ENCODE data around the gene SDSL.

SDSL gene

DNA sequence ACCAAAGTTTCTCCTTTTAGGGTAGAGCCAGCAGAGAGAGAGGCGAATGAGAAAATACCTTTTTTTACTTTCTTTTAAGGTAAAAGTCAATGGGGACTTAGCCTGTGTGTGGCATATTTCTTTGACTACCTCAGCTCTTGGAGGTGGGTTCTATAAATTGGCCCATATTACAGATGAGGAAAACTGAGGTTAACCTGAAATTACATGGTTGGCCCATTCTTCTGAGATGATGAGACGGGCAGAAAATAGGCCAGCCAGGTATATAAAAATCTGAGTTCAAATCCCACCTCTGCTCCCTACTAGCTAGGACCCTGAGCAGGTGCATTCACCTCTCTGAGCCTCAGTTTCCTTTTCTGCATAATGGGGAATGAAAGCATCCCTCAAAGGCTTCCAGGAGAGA lies 27.1 kb downstream of the SDSL start:
- no peak for DNase-seq (ENCODE audit: low read depth)

DNA sequence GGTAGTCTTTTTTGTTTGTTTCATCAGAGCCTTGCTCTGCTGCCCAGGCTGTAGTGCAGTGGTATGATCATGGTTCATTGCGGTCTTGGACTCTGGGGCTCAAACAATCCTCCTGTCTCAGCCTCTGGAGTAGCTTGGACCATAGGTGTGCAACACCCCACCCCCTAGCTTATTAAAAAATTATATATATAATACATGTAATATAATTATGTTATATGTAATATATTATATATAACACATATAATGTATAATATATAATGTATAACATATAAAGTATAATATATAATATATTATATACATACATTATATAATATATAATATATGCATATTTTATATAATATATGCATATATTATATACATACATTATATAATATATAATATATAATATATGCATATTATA lies 27.7 kb downstream of the SDSL start:
- DNase-seq (ENCODE audit: low read depth) = no peak

DNA sequence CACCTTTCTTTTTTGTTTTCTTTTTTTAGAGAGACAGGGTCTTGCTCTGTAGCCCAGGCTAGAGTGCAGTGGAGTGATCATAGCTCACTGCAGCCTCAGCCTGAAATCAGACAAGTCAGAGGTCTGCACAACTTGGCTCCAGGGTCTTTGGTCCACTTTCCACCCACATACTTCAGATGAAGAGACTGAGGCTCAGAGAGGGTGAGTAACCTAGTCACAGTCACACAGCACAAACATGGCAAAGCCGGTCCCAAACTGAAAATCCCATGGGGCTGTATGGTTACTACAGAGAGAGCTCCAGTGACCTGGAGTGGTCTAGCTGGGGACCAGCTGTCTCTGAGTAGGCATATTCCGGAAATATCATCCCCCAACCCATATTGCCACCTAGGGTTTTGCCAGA lies 30.3 kb downstream of the SDSL start:
- no peak for DNase-seq (ENCODE audit: low read depth)

DNA sequence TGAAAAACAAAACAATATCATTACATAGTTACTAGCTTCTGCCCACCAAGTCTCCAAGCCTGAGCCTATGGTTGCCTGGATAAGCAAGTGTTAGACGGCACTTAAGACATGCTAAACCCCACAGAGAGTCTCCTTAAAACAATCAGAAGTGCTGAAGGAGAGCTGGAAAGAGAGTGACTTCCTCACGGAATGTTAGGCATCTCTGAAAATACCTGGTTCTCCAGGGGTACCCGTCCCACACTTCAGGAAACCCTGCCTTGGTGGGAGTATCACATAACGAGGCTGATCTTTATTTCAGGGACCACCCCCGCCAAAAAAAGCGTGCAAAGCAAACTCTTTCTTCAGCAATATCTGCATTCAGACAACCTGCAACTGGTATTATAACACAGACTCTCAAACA lies 31.1 kb downstream of the SDSL start:
- DNase-seq (ENCODE audit: low read depth) = no peak

DNA sequence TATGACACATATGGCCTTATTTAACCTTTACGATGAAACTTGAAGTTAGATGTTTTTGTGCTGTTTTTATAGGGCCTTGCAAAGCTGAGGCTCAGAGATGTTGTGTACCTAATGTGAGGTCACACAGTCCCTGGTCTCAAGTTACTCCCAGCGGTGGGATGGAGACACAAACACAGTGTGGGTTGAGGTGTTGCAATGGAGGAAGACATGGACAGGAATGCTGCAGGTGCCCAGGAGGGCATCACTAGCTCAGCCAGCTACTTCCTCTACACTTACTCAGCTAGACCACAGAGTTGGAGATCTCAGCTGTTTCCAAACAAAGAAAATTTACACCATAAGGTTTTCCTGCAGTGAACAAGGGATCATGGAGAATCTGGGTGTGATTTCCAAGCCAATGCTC lies 34.0 kb downstream of the SDSL start:
- no peak for DNase-seq (ENCODE audit: low read depth)

DNA sequence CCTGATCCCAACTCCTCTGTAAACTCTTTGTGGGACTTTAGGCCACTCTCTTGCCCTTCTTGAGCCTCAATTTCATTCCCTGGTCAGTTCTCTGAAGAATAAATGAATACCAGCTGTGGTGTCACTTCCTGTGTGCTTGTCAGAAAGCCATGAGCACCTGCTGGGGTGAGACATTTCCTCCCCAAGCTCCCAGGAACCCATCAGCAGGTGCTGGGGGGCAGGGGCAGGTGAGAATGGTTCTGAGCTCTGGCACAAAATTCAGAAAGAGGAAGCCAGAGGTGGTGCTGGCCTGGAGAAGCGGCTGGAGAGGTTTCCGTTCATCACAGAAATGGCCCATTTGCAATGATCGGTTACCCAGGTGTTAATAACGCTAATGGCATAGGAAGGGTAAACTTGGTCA lies 34.6 kb downstream of the SDSL start:
- no peak for DNase-seq (ENCODE audit: low read depth)

DNA sequence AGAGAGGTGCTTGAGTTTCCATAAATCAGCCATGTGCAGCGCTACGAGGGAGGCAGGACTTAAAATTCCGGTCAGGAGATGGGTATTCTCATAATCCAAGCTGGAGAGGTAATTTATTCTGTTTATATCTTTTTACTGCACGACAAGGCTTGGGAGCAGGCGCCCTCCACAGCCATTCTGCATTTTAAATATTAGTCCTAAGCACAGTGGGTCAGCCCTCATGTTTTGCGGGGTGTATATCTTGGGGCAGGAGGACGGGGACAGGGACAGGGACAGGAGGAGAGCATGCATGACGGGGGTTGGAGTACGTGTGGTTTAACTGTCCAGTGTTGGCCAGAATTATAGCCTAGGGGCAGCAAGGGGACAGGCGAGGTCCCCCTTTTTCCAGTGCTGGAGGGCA lies 35.0 kb downstream of the SDSL start:
- DNase-seq (ENCODE audit: low read depth) = no peak

DNA sequence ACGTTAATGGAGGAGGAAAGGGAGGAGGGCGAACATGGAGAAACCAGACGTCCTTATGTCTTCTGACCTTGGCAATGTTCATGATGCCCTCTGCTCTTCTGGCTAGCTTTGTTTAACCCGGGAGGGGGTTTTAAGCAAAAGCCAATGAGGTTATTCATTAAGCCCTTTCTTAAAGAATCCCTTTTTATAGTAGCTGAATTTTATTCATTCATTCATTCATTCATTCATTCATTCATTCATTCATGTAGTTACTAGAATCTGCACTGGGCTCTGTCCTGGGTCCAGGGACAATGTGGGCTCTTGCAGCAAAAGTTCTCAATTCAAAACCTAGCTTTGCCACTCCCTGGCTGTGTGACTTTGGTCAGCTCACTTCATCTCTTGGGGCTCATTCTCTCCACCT lies 35.5 kb downstream of the SDSL start:
- no peak for DNase-seq (ENCODE audit: low read depth)

DNA sequence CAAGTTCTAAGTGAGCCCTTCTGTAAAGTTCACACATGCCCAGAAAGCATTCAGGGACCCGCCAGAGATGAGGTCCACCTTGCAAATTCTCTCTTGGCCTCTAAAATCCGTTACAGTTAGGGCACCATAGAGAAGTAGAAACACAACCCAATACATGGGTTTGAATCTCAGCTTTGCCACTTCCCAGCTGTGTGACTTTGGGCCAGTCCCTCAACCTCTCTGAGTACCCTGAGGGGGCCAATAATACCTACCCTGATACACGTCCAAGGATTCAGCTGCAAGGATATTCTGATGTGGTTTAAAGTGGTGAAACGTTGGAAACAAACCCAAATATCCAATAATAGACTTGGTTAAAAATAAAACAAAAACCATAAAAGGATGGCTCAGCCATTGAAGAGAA lies 37.8 kb downstream of the SDSL start:
- no peak for DNase-seq (ENCODE audit: low read depth)

DNA sequence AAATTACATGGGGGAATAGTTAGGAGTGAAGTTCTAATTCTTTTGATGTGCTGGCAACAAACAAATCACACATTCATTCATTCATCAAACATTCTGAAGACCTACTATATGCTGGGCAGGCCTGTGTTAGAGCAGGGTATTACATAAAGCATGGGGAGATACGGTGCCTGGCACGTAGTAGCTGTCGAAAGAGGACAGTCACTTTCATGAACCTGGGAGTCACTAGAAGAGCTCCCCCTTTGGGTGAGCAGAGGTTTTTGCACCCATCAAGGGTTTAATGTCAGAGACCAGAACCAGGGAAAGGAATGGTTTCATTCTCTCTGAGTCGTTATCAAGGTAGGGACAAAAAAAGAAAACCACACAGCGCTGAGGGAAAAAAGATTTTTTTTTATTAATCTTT lies 39.5 kb downstream of the SDSL start:
- no peak for DNase-seq (ENCODE audit: low read depth)

DNA sequence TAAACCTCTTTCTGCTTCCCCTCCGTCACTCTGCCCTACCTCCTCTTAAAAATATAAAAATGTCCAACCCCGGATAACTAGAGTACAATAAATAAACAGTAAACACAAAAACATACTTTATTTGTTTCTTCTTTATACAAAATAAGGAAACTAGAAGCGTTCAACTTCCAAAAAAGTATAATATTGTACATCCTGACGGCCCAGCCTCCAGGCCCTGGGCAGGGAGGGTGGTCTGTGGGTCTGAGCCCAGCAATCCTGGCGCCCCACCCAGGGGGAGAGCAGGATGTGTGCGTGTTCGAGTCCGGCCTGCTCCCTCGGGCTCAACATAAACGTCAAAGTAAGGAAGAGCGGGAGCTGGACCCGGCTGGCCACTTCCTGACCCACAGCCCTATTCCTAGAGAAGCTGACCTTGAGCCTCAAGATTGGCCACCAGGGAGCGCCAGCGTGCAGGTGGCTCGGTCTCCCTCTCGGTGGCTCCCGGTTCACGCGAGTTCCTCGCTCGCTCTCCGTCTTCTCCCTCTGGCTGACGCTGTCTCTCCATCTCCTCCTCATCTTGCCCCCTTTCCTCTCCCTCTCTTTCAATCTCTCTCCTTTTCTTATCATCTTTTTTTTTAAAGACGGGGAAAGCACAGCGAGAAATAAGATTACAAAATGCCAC lies 40.1 kb downstream of the SDSL start:
- peak; percentile 43 for DNase-seq (ENCODE audit: low read depth)

DNA sequence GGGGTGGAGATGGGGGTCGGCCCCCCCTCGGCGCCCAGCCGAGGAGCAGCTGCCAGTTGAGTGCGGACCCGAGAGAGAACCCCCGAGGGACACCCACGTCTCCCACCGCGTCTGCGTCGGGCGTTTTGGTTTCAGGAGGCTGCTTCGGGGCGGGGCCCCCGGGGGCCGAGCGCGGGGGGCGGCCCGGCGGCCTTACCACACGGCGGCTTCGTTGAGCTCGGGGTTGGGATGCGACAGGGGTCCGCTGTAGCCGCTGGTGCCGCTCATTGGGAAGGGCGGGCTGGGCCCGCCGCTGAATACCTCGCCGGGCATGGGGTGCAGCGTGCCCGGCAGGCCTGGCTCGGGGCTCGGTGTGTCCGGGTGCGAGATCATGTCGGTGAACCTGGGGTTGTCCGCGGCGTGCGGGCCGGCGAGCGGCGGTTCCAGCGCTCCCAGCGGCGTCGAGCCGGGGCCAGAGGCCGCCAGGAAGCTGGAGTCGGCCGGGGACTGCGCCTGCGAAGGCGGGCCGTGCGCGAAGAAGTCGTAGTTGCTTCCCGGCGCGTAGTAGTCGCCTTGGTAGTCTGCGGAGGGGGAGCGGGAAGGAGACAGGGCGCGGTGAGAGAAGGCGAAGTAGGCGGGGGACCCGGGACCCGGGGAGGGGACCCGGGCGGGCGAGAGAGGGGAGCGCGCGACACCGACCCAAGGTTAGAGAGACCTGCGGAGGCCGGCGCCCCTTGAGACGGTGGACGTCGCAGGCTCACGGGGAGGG lies 41.0 kb downstream of the SDSL start:
- DNase-seq (ENCODE audit: low read depth) = no peak

DNA sequence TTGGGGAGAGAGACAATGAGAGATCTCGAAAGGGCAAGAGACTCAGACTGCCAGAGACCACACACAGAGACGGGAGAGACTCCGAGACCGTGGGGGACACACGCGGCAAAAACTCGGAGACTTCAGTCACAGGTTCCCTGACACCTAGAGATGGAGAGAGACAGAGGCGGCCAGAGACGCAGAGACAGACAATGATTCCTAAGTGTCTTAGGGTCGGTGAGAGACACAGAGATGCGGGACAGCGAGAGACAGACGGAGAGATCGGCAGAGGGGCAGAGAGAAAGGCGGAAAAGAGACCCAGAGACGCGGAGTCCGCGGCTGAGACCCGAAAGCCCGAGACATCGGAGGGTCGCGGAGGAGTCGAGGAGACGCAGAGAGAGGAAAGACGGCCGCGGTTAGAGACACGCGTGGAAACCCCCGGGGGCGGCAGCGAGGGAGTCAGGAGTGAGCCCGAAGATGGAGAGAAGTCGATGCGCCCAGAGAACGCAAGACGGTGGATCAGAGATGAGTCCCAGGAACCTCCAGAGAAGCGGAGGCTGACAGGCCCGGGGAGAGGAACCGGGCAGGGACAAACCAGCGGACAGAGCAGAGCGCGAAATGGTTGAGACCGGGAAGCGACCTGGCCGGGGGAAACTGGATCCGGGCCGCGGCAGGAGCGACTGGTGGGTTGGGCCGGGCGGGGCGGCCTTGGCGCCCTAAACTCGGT lies 41.7 kb downstream of the SDSL start:
- no peak for DNase-seq (ENCODE audit: low read depth)

DNA sequence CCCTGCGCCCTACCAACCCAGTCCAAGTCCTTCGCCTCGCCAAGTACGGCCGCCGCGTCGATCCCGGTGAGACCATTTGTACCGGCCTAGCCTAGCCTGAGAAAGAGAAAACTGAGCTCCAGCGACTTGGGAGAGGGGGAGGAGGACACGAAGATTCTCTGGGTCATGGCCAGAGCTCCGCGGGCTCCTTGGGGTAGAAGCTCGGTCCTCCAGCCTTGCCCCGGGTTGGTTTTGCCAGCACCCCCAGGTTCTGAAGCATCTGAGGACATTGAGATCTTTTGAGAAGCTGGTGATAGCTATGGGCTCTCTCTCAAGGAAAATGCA lies 42.2 kb downstream of the SDSL start:
- no peak for DNase-seq (ENCODE audit: low read depth)

DNA sequence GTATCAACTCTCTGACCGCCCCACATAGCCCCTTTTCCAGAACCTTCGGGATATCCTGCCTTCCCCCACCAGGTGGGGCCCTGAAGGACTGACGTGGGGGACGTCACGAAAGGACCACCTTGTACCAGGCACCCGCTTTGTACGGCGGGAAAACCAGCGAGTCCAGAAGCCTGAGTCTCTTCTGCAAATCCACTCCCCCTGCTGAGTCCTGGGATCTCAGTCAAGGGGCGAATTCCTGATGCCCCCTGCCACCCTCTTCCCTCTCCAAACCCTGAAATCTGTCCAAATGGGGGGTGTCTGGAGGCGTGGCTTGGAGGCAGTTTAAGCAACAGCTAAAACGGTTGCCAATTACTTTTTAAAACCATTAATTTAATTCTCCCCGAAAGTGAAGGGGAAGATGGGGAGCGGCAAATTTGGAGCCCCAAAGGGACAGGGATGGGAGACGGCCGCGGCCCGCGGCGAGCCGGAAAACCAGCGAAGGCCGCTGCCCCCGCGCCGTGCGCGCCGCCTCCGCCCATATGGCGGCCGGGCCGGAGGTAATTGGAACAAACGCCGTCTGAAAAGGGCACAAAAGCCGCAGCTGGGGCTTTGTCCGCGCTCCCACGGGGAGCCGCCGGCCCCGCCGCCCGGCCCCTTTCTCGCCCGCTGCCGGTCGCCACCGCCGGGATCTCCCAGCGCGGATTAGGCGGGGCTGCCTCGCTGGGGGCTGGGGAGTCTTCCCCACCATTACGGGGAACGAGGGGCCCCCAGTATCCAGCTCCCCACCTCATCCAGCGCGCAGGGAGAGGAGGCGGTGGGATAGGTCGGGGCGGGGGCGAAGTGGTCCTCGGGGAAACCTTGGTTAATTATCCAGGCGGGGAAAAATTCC lies 42.9 kb downstream of the SDSL start:
- DNase-seq (ENCODE audit: low read depth) = no peak

DNA sequence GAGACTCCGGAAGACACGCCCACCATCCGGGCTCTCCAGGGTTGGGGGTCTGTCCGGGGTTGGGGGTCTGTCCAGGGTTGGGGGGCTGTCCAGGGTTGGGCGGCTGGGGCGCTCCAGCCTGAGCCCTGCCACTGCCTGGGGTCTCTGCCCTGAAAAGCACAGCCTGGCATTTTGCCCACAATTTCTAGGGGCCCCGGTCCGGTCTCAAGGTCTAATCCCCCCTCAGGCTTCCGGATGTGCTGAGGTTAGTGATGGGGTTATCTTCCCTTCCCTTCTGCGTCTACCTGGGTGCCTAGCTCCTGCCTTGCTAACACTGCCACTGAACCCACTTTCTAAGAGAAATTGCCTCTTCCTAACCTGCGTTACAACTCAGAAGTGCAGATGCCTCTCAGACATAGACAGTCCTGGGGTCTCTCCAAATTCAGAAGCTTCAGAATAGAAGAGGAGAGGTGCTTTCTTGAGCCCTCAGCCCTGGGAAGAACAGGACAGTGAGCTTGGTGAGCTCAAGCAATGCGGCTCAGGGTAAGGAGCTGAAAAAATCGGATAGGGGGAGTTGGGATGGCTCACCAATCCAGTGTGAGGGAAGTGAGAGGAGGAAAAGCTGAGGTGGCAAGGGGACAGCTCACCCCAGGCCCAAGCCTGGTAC lies 43.8 kb downstream of the SDSL start:
- DNase-seq (ENCODE audit: low read depth) = no peak

DNA sequence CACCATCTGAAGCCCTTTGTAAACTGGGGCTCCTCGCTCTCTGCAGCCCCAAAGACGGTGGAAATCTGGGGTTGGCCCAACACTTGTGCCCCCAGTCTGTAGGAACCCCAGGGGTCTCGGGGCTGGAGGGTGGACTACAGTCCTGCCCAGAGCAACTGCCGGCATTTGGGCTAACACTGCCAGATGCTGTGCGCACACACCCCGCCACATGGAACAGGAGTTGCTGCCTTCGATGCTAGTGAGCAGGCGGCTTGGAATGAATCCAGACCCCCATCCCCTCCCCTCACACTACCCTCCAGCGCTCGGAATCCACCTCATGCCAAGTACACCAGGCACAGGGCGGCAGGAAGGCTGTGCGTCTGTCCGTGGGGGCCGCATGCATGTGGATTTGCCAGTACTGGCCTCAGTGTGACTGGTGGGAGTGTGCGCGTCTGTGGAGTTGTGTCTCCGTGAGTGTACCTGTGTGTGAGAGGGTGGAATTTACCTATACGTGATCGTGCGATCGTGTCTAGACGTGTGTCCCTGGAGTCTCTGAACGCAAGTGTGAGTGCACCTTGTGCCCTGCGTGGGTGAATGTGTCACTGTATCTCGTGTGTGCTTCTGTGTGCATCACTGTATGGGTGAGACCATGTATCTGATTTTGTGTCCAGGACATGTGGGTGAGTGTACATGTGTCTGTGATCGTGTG lies 44.4 kb downstream of the SDSL start:
- DNase-seq (ENCODE audit: low read depth) = no peak

DNA sequence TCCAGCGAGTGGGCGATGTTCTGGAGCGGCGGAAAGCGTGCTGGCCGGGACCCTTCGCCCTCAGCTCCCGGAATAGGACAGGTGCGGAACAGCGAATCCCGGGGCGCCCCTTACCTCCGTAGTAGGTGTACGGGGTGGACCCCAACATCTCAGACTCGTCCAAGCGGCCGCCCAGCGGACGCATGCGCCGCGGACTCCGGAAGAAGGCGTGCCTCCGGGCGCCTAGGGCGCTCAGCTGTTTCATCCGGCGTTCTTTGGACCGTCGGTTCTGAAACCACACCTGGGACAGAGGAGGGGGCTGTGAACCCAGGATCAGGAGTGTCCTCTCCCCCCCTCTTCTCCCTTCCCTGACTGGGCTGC lies 44.9 kb downstream of the SDSL start:
- no peak for DNase-seq (ENCODE audit: low read depth)

DNA sequence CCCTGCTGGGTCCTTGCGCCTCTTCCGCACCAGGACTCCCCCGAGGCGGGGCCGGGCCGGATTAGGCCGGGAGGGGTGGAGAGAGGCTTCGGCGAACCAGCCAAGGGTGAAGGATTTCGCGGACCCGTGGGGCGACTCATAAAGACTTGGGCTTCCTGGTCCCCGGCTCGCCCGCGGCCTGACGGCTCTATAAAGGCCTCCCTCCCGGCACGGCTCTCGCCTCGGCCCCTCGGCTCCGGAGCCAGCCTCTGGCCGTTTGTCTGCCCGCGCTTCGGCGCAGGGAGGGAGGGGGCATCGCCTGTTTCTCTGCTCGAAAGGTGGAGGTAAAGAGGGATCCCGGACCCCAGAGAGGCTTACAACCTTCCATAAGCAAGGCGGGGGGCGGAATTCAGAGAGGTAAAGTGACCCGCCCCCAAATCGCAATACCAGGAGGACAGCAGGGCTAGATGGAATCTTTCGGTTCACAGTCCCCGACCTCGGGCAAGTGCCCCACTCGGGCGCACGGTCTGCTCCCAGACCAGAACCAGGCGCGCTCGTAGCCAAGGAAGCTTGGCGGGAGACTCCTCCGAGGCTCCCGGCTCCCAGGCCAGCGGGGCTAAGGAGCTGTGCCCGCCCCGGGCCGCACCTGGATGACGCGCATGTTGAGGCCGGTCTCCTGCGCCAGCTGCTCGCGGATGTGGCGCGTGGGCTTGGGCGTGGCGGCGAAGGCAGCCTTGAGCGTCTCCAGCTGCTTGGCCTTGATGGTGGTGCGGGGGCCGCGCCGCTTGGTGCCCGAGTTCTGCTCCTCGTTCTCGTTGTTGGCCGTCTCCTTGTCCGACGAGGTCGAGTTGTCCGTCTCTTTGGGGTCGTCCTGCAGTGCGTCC lies 45.6 kb downstream of the SDSL start:
- no peak for DNase-seq (ENCODE audit: low read depth)

DNA sequence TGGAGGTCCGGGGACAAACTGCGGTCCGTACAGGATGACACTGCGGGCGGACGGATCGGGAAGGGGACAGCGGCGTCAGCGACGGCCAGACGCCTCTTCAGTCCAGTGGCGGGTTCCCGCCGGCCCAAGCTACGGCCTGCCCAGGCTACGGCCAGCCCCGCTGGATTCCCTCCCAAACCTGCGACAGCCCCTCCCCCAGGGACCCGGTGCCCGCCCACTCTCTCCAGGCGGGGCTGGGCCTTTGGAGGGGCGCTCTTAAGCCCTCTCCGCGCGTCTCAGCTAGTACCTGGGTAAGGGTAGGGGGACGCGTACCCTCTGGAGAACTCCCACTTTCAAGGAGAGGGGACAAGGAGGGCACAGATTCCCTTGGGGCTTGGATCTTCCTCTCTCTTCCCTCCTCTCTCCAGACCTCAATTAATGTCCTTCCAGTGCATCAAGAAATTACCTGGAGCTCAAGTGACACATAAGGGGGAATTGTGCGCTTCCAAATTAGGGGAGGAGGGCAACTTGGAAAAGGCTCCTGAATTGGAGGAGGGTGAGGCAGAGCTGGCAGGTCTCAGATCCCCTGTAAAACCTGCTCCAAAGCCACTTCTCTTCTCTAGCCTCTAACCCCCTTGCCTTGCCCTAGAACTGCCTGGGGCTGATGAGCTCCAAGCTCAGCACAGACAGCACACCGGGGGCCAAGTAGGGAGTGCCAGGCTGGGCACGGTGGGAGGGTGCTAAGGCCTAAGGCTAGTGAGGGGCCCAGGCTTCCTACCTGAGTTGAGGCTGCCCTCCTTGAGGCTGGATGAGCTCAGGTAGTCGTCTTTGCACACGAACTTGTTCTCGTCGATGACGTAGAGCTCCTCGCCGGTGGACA lies 46.4 kb downstream of the SDSL start:
- no peak for DNase-seq (ENCODE audit: low read depth)
